Adrenal gland (tissue), 5 donors: ENCODE measurements around the gene NKAIN2.

Experiments
- CTCF ChIP-seq, 6 experiments: fragments of 450-650 bp in 4 of 6; fragments of 200-600 bp in 2 of 6; sonication (generic) in 1 of 6; IDR thresholded peaks; 1 replicate in 5 of 6; 2 replicates in 1 of 6; pipeline versions ENCODE4 v1.5.1 to v1.8.0; 2016 to 2021; ENCODE audit warnings: antibody characterized with exemption in 6 of 6, mild to moderate bottlenecking in 2 of 6, moderate library complexity in 1 of 6
- POLR2A ChIP-seq, 2 donors: fragments of 450-650 bp; IDR thresholded peaks; one replicate each; pipeline ENCODE4 v1.6.1; 2017; ENCODE audit warnings: antibody characterized with exemption in 2 of 2, mild to moderate bottlenecking in 2 of 2, moderate library complexity in 1 of 2
- donor health status: DM: no; HTN: no; CAD: no.

GRCh38 chr6:124872361-124873065, 1068.8 kb downstream of the NKAIN2 start:
- TF ChIP-seq CTCF (IDR thresholded peaks at IDR 0.05) (no peak), POLR2A (IDR thresholded peaks at IDR 0.05) (no peak)
